GM19468 (cell line): ENCODE measurements around the gene PHETA2.
A peak's percentile ranks its signal among the peaks of the same experiment; 100 is the strongest.
"Not testable (repeated sequence)": the region's sequence is repeated elsewhere in the genome, so short reads cannot be mapped to it uniquely, and the experiment has no call there.

Experiments
- ATAC-seq: cut with Tn5 transposase; IDR thresholded peaks from one replicate; pipeline ENCODE4 v1.9.1; 2021; ENCODE audit warnings: mild to moderate bottlenecking, moderate library complexity, moderate number of reproducible peaks; ENCODE audit not compliant: unreplicated experiment; ENCODE audit errors: extremely low read depth

Gene PHETA2

GRCh38 chr22:42068291-42068690 is 5.8 kb upstream of the PHETA2 start:
- no peak for ATAC-seq

GRCh38 chr22:42069801-42070516 is 4.1 kb upstream of the PHETA2 start:
- no peak for ATAC-seq

DNA sequence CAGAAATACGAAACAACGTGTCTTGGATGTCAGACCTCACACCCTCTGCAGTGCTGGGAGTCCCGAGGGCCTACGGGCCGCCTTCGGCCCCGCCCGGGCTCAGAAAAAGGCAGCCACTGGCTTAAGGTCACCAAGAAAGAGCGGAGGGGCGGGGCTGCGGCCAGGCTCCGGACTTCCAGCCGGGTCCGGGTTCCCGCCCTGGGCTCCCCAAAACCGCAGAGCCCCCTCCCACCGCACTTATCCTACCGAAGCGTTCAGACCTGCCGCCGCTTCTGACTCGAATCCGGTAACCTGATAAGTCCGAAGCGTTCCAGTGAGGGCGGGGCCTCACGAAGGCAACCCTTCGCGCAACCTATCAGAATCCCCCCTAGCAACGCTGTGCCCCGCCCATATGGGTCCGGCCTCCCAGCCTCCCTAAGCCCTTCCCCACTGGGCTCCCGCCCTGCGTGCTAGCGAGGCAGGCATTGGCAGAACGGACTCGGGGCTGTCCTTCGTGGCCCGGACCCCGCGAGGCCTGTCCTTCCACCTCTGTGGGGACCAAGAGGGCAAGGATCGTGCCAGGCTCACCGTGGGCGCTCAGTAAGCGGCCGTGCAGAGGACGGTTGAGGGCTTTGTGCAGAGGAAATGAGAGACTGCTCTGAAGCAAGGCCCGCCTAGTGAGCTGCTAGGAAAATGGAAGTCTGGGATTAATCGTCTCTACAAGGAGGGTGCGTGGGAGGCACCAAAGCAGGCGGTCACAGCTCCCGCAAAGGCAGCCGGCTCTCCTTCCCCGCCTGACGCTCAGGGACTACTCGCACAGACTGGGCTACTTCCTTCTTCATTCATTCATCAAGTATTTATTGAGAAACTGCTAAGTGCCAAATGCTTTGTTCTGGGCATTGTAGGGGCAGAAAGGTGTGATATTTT is 3.3 kb upstream of the PHETA2 start, which contains the start of gene NAGA:
Gene NAGA (minus strand): TSS at position 296 of the 906 bp plus-strand sequence. CDS start 515 bp downstream, outside the sequence.
- peak; percentile 77 for ATAC-seq

- not testable (repeated sequence) for ATAC-seq
Observed at GRCh38 chr22:42071508-42071907, 2.5 kb upstream of the PHETA2 start.

- no peak for ATAC-seq
Observed at GRCh38 chr22:42072606-42073330, 1.3 kb upstream of the PHETA2 start.

GRCh38 chr22:42073621-42074041 is 417 bp upstream of the PHETA2 start:
- ATAC-seq, result no peak

- ATAC-seq, result no peak
Observed at GRCh38 chr22:42074846-42075676, 1.0 kb downstream of the PHETA2 start.

- ATAC-seq, result no peak
Observed at GRCh38 chr22:42076764-42077485, 2.9 kb downstream of the PHETA2 start.

DNA sequence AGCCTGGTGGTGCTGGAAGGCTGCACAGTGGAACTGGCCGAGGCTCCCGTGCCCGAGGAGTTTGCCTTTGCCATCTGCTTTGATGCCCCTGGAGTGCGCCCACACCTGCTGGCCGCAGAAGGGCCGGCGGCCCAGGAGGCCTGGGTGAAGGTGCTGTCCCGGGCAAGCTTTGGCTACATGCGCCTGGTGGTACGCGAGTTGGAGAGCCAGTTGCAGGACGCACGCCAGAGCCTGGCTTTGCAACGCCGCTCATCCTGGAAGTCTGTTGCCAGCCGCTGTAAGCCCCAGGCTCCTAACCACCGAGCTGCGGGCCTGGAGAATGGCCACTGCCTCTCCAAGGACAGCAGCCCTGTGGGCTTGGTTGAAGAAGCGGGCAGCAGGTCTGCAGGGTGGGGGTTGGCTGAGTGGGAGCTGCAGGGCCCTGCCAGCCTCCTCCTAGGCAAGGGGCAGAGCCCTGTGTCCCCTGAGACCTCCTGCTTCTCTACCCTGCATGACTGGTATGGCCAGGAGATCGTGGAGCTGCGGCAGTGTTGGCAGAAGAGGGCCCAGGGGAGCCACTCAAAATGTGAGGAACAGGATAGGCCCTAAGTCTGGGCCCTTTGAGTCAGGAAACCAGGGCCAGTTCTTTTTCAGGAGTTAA is 3.6 kb downstream of the PHETA2 start:
- no peak for ATAC-seq

GRCh38 chr22:42078469-42079318 is 4.6 kb downstream of the PHETA2 start:
- ATAC-seq, result no peak

DNA sequence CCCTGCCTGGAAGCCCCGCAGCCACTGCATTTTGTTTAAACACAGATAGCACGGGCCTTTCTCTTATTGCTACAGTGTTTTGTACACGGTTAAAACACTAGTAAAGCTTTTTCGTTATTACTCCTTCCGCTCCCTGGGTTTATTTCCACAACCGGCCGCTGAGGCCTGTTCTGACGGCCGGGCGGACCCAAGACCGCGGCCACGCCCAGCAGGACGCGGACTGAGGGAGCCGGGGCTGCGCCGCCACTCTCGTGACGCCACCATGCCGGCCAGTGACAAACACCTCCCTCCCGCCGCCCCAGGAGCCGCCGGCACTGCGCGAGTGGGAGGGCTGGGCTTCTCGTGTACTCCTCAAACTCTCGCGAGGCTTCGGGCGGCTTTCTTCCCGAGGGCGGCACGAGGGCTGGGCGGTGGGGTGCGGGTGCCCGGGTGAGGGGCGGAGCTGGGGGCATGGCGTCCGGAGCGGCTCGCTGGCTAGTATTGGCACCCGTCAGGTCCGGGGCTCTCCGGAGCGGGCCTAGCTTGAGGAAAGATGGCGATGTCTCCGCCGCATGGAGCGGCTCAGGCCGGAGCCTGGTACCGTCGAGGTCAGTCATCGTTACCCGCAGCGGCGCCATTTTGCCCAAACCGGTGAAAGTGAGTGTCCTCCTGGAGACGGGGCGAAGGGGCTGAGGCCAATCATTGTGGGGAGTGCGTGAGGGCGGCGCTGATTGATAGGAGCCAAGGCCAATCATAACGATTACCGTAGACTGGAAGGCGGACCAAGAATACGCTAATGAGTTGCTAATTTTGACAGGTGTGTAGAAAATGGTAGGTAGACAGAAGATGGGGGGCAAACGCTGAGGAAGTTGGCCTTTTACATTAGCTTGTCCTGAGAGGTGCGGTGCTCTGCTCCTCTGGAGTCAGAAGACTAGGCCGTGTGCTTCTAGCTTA is 5.5 kb downstream of the PHETA2 start, which contains the start of gene SMDT1:
Gene SMDT1 (plus strand): TSS at position 382 of the 933 bp plus-strand sequence. CDS start 69 bp downstream, at position 451.
- peak; percentile 72 for ATAC-seq

DNA sequence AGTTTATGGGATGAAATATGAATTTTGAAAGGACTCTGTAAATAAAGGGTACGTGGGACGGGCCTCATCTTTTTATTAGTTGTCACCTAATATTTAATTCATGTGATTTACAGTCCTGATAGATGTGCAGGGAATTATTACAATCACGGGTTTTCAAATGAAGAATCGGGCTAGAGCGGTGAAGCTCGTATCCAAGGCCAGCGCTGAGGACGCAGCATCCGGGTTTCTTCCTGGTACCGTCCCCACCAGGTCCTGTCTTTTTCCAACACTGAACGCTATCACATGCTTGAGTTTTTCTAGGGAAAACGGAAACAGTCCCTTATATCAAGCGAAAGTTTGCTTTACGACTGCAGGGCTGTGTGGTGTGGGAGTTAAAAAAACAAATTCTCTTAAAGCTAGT is 6.2 kb downstream of the PHETA2 start:
- ATAC-seq, result no peak

DNA sequence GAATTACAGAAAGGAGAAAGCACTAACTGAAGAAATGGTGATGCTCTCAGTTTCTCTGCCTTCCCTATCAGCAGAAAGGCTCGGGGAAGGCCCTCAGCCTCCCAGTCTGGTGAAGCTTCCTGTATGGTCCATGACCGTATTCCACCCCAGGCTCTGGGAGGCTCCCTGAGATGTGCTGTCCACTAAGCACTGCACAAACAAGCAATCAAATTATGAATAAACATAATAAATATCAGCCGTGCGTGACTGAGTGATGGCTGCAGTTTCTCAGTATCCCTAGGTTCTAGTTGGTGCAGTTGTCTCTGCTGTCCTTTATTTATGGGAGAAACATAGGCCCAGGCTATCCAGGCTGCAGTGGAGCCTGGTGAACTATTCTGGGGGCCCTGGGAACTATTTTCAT is 9.1 kb downstream of the PHETA2 start:
- ATAC-seq, result no peak

GRCh38 chr22:42084874-42085273 is 10.8 kb downstream of the PHETA2 start:
- no peak for ATAC-seq

DNA sequence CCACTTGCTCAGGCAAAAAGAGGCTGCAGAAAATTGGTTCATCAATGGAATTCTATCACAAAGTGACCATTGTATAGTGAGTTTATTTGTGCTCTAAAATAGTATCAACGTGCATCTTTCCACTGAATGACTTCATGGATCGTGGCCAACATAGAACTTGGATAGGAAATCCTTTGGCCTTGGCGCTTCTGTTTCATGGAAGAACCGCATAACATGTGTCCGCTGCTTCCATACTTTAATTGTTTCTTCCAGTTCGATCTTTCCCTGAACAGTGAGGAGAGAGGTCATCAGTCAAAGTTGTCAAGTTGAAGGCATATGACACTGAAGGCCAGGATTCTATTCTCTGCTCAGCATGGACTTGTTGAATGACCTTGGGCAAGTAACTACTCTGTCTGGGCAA is 12.0 kb downstream of the PHETA2 start:
- no peak for ATAC-seq

DNA sequence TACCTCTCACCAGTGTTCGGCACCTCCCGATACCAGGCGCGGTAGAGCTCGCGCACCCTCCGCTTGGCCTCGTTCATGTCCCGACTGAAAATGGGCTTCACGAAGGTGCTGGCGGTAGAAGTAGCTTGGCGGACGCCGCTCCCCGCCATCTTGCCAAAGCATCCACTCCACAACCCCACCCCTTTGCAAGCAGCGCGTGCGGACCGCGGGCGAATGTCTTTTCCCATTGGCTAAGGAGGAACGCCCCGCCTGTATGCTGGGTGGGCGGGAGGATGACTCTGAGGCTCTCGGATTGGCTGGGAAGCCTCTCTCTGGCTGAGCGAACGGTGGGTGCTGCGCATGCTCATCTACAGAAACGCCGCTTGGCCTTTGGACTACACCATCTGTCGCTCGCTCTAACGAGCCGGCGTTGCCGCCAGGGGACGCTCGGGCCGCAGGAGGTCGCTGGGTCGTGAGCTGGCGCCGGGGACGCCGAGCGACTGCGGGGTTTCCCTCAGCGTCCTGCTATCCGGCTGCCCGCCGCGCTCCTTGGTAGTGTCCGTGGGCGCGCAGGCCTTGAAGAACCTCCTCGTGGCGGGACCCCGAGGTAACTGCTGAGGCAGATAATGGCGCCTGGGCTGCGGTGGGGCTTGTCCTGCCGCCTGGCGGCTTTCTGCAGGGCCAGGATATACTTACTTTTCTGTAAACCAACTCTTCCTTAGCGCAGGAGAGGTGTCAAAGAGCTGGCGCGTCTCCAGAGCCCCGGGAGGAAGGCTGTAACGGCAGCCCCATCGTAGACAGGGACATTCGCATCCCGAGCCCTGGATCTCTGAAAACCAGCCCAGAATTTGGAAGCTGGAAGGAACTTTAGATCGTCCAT is 16.8 kb downstream of the PHETA2 start, which contains the start of gene NDUFA6:
Gene NDUFA6 (minus strand): TSS at position 177 of the 859 bp plus-strand sequence. CDS start 28 bp downstream, at position 149.
- ATAC-seq, result peak; percentile 92
